Testis (tissue), 2 donors: ENCODE results near the gene RXYLT1.

Source experiments
- CTCF ChIP-seq, 3 experiments: fragments of 450-650 bp in 2 of 3; fragments of 200-600 bp in 1 of 3; sonication (generic) in 1 of 3; IDR thresholded peaks; one replicate each; pipeline ENCODE4 v1.5.1; 2016 to 2019; ENCODE audit warnings: antibody characterized with exemption in 3 of 3, mild to moderate bottlenecking in 2 of 3, moderate library complexity in 1 of 3
- POLR2A ChIP-seq: fragments of 450-650 bp; IDR thresholded peaks from one replicate; pipeline ENCODE4 v1.6.1; 2017; ENCODE audit warnings: antibody characterized with exemption, mild to moderate bottlenecking, moderate library complexity

- TF ChIP-seq CTCF (IDR thresholded peaks at IDR 0.05) (no peak), POLR2A (no peak)
These were observed 7.6 kb downstream of the RXYLT1 start for GRCh38 chr12:63787306-63787705.
